Neural cell (in vitro differentiated cells): Measurements from ENCODE around the gene MMP25. TPM values are rescaled to one million over a fixed set of nuclear protein-coding genes. Genes with fewer than 3 reads are reported as not detected.

Experiments
- H2AFZ ChIP-seq: fragments of 200-600, 300-800 bp; sonication (generic), shearing (Covaris generic); 2 replicates; pipeline ENCODE4 v1.6.0; 2014; ENCODE audit warnings: low read depth, mild to moderate bottlenecking, antibody characterized with exemption, low read length, moderate library complexity
- H3F3A ChIP-seq: fragments of 200-600 bp; shearing (Covaris generic); 2 replicates; pipeline ENCODE4 v1.6.1; 2016; ENCODE audit warnings: mild to moderate bottlenecking, moderate library complexity, mixed read lengths, antibody characterized with exemption, low read length; ENCODE audit not compliant: insufficient read depth, poor library complexity, severe bottlenecking
- H3K27ac ChIP-seq: fragments of 200-600, 300-800 bp; sonication (generic), shearing (Covaris generic); 2 replicates; pipeline ENCODE4 v1.5.1; 2014; ENCODE audit warnings: mild to moderate bottlenecking, low read length, moderate library complexity
- H3K27me3 ChIP-seq: fragments of 300-800, 200-600 bp; sonication (generic), shearing (Covaris generic); 2 replicates; pipeline ENCODE4 v1.6.0; 2014; ENCODE audit warnings: mild to moderate bottlenecking, low read depth, low read length, moderate library complexity; ENCODE audit not compliant: insufficient read depth
- H3K36me3 ChIP-seq: fragments of 300-800, 200-600 bp; sonication (generic), shearing (Covaris generic); 2 replicates; pipeline ENCODE4 v1.5.1; 2014; ENCODE audit warnings: mild to moderate bottlenecking, antibody characterized with exemption, low read length, moderate library complexity; ENCODE audit not compliant: insufficient read depth
- H3K4me2 ChIP-seq: fragments of 300-800, 200-600 bp; sonication (generic), shearing (Covaris generic); 2 replicates; pipeline ENCODE4 v1.6.0; 2014; ENCODE audit warnings: mild to moderate bottlenecking, low read length
- H3K4me3 ChIP-seq: fragments of 300-800, 200-600 bp; sonication (generic), shearing (Covaris generic); 2 replicates; pipeline ENCODE4 v1.5.1; 2014; ENCODE audit warnings: mild to moderate bottlenecking, low read length, moderate library complexity
- H3K79me2 ChIP-seq: fragments of 200-600 bp; shearing (Covaris generic); replicated peaks from 2 replicates; pipeline ENCODE4 v1.6.0; 2014; ENCODE audit warnings: mild to moderate bottlenecking, low read length, moderate library complexity; ENCODE audit not compliant: insufficient read depth
- H3K9ac ChIP-seq: fragments of 300-800, 200-600 bp; sonication (generic), shearing (Covaris generic); 2 replicates; pipeline ENCODE4 v1.6.1; 2016; ENCODE audit warnings: mild to moderate bottlenecking, low read length, mixed read lengths
- H3K9me2 ChIP-seq: fragments of 200-600 bp; shearing (Covaris generic); 2 replicates; pipeline ENCODE4 v1.6.1; 2016; ENCODE audit warnings: mild to moderate bottlenecking, low read length, mixed read lengths; ENCODE audit not compliant: insufficient read depth
- H3K9me3 ChIP-seq: fragments of 200-600, 300-800 bp; sonication (generic), shearing (Covaris generic); 2 replicates; pipeline ENCODE4 v1.6.1; 2016; ENCODE audit warnings: mild to moderate bottlenecking, mixed run types, low read length, moderate library complexity, mixed read lengths
- H4K20me1 ChIP-seq: fragments of 200-600 bp; shearing (Covaris generic); 2 replicates; pipeline ENCODE4 v1.6.1; 2016; ENCODE audit warnings: mild to moderate bottlenecking, mixed run types; ENCODE audit not compliant: insufficient read depth
- CTCF ChIP-seq: fragments of 450-650 bp; IDR thresholded peaks from 2 replicates; pipeline ENCODE4 v1.5.1; 2014; ENCODE audit warnings: antibody characterized with exemption, mild to moderate bottlenecking, moderate library complexity; ENCODE audit not compliant: poor library complexity, severe bottlenecking
- EP300 ChIP-seq: fragments of 450-650 bp; conservative IDR thresholded peaks from 2 replicates; pipeline ENCODE4 v1.6.1; 2014; ENCODE audit warnings: antibody characterized with exemption, mild to moderate bottlenecking, moderate library complexity; ENCODE audit not compliant: poor library complexity, severe bottlenecking
- EZH2 ChIP-seq: fragments of 200-600, 300-800 bp; shearing (Covaris generic), sonication (generic); IDR thresholded peaks from 2 replicates; pipeline ENCODE4 v1.6.1; 2014; ENCODE audit warnings: antibody characterized with exemption, low read length, borderline replicate concordance, mild to moderate bottlenecking; ENCODE audit not compliant: insufficient read depth, poor library complexity, severe bottlenecking
- MXI1 ChIP-seq: fragments of 450-650 bp; conservative IDR thresholded peaks from 2 replicates; pipeline ENCODE4 v1.6.1; 2014; ENCODE audit warnings: antibody characterized with exemption, mild to moderate bottlenecking; ENCODE audit not compliant: poor library complexity, severe bottlenecking
- POLR2AphosphoS5 ChIP-seq: IDR thresholded peaks from 2 replicates; pipeline ENCODE4 v1.6.1; 2012
- RAD21 ChIP-seq: fragments of 450-650 bp; conservative IDR thresholded peaks from 2 replicates; pipeline ENCODE4 v1.6.1; 2014; ENCODE audit warnings: antibody characterized with exemption, mild to moderate bottlenecking, moderate library complexity
- REST ChIP-seq: IDR thresholded peaks from 2 replicates; pipeline ENCODE4 v1.6.1; 2012; ENCODE audit warnings: borderline replicate concordance
- SMC3 ChIP-seq: fragments of 450-650 bp; conservative IDR thresholded peaks from 2 replicates; pipeline ENCODE4 v1.6.1; 2014; ENCODE audit warnings: antibody characterized with exemption, mild to moderate bottlenecking, moderate library complexity; ENCODE audit not compliant: poor library complexity
- TAF1 ChIP-seq: IDR thresholded peaks from 2 replicates; pipeline ENCODE4 v1.6.1; 2012; ENCODE audit warnings: low read depth
- polyA plus RNA-seq: library from polyadenylated mRNA; depleted of rRNA; stranded (reverse); fragments of >200 nt; gene quantifications from 2 replicates; pipeline ENCODE4 v1.2.3, GENCODE V29; 2014

MMP25 gene
- polyA plus RNA-seq, 1 donor from 2014 or later = not detected

DNA sequence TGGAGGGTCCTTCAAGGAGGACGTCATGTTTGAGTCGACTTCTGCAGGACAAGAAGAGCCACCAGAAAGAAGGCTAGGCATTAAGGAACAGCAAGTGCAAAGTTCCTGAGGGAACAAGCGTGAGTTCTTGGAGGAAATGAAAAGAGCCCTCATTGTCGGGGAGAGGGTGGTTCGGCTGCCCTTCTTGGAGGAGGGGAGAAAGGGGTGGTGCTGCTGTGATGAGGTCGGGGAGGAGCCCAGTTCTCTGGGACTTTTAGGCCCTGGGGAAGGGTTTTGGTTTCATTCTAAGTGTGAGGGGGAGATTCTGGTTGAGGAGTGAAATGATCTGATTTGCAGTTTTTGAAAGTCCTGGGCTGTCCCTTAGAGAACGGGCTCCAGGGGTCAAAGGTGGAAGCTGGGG, 13.7 kb upstream of the MMP25 start:
- H3F3A ChIP-seq = no peaks in the 10 kb centered on the region
- H3K27me3 ChIP-seq = peaks cover 52% of the 10 kb centered on the region
- no peaks in the 10 kb centered on the region for H3K79me2 ChIP-seq
- H3K4me2 ChIP-seq = no peak overlapping the region
- no peaks in the 10 kb centered on the region for H3K9me2 ChIP-seq
- no peak overlapping the region for H3K9ac ChIP-seq
- TF ChIP-seq REST (no peak), CTCF (no peak), EP300 (no peak), EZH2 (no peak), SMC3 (no peak), TAF1 (no peak)
- no peak overlapping the region for H2AFZ ChIP-seq
- H3K36me3 ChIP-seq = no peaks in the 10 kb centered on the region
- H3K4me3 ChIP-seq = no peak overlapping the region
- H4K20me1 ChIP-seq = no peaks in the 10 kb centered on the region
- H3K27ac ChIP-seq = no peak overlapping the region
- H3K9me3 ChIP-seq = no peaks in the 10 kb centered on the region

- Histone ChIP-seq H3K4me3 (no peak overlapping the region), H3K27me3 (peaks cover 72% of the 10 kb centered on the region)
Measured at GRCh38 chr16:3035289-3035971, 10.9 kb upstream of the MMP25 start.

More at GRCh38 chr16:3035289-3035971, 10.9 kb upstream of the MMP25 start:
- Histone ChIP-seq H3K4me2 (no peak overlapping the region), H3K9me2 (no peaks in the 10 kb centered on the region), H3K9ac (no peak overlapping the region), H3F3A (no peaks in the 10 kb centered on the region), H2AFZ (no peak overlapping the region), H3K36me3 (no peaks in the 10 kb centered on the region), H3K27ac (no peak overlapping the region), H3K9me3 (no peaks in the 10 kb centered on the region), H3K79me2 (no peaks in the 10 kb centered on the region), H4K20me1 (no peaks in the 10 kb centered on the region)
- TF ChIP-seq TAF1 = no peak
- TF ChIP-seq CTCF = no peak
- no peak for TF ChIP-seq POLR2AphosphoS5
- TF ChIP-seq SMC3 = no peak
- TF ChIP-seq REST = no peak
- no peak for TF ChIP-seq EZH2
- no peak for TF ChIP-seq RAD21
- TF ChIP-seq MXI1 = no peak
- no peak for TF ChIP-seq EP300
